Measurements from ENCODE around the gene RSPH6A.

The RSPH6A gene

GRCh38 chr19:45825917-45826893, 11.1 kb upstream of the RSPH6A start:
- no peak for DNase-seq

GRCh38 chr19:45825263-45825605, 10.1 kb upstream of the RSPH6A start:
- no peak for DNase-seq

DNA sequence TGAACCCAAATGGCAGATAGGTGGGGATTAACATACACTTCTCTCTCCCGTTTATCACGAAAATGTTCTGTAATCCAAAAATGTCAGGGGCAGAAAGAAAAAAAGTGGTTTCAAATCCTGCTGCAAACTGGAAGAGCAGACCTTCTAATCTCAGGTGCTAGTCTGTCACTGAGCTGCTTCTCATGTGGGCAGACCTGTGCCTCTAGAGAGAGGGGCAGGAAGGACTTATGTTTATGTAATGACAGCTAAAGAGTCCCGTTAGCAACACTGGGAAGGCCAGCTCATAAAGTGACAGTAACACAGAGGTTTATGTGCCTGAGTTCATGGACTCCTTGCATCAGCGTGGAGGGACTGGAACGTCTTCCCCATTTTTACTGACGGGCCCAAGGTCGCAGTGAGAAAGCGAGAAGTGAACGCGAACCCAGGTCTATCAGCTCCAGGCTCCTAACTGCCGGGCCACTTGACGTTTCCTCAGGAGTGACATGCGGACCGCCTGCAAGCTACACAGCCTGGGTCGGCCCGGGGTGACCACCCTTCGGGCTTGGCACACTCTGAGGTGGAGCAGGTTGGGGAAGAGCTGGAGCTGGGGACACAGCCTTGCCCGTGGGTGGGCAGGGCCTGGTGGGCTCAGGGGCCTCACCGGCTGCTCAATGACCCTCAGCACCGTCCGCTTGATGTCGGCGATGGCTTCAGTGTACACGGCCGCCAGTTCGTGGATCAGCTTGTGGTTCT, 9.6 kb upstream of the RSPH6A start:
- DNase-seq = no peak

- DNase-seq = peak in 23 of 51 donors; percentile 7 to 66 (median 34)
Observed at GRCh38 chr19:45824041-45824471, 8.9 kb upstream of the RSPH6A start.

DNA sequence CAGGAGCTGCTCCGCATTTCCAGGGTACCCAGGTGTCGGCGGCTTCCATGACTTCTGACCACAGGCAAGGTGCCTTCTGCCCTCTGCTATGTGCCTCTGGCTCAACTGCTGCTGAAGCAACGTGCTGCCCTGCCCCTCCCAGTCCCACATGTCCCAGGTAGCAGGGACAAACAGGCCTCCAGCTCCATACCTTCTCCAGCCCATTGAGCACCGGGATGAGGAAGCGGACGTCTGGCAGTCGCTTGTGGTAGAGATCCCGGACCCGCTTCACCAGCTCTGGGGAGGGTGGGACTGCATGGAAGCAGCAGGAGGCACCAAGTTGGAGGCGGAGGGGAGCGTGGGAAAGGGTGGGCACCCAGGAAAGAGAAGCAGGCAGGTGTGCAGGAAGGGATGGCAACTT, 8.1 kb upstream of the RSPH6A start:
- no peak for DNase-seq

GRCh38 chr19:45822716-45823115, 7.6 kb upstream of the RSPH6A start:
- DNase-seq = no peak

GRCh38 chr19:45821570-45821969, 6.5 kb upstream of the RSPH6A start:
- no peak for DNase-seq

DNA sequence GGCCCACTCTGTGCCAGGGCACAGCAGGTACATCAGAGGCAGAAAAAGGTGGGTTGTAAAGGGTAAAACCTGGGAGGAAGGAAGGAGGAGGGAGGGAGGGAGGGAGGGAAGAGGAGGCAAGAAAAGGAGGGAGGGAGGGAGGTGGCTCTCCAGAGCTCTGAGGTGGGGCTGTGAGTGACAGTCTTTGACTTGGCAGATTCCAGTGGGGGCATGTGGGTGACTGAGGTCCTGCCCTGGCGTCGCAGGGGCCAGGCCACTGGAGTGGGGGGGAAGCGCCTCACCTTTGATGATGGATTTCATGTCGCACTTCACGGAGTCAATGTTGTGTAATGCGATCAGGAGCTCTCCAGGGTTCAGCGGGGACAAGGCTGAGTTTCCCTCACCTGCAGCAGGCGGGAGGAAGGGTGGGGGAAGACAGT, 6.0 kb upstream of the RSPH6A start:
- no peak for DNase-seq

DNA sequence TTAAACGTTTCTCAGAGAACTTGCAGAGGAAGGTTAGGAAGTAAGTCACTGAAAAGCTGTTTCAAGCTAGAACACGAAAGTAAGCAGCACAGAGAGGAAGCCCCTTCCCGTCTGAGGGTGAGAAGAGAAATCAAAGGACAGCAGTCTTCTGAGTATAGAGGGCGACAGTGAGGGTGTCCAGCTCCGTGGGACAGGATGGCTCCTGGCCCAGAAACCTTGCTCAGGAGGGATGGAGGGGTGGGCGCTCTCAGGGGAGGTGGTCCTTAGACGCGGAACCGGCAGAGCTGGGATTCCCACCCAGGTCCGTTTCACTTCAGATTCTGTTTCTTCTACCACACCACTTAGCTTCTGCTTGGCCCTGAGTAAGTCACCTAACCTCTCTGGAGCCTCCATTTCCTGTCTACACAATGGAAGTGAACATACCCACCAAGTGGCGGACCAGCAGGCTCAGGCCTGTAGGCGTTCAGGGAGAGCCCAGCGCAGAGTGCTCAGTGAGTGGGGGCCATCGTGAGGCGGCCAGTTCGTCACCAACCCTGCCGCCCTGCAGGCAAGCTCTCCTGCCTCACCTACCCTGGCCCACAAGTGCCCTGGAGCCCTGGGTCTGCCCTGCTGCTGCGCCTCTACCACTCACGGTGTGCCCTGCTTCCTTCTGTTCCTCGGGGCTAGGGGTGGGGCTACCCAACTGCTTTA, 5.5 kb upstream of the RSPH6A start:
- DNase-seq = no peak

GRCh38 chr19:45819769-45820168, 4.7 kb upstream of the RSPH6A start:
- no peak for DNase-seq

DNA sequence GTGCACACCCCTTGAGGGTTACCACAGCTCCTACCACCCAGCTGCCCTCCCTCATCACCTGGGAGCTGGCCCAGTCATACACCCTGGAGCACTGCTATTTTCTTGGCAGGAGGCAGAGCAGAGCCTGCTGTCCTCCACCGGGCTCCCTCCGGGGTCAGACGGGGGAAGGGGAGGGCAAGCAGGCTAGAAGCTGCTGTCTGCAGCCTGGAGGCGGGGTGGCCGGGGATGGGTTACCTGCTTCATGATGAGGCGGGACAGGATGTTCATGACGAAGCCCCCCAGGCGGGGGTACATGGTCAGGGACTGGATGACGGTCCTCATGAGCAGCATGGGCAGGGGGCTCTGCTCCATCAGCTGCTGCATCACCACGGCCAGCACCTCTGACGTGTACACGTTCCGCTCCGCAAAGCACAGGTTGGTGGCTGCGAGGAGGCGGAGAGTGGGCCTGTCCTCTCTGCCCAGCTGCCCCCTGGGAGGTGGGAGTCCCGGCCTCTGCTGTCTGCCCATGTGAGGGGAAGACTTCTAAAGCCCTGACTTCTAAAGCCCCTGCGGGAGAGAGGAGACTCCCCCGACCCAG, 2.7 kb upstream of the RSPH6A start:
- DNase-seq = no peak

- DNase-seq = peak; percentile 10 to 88 (median 72)
Observed at GRCh38 chr19:45817010-45817724, 2.1 kb upstream of the RSPH6A start.

DNA sequence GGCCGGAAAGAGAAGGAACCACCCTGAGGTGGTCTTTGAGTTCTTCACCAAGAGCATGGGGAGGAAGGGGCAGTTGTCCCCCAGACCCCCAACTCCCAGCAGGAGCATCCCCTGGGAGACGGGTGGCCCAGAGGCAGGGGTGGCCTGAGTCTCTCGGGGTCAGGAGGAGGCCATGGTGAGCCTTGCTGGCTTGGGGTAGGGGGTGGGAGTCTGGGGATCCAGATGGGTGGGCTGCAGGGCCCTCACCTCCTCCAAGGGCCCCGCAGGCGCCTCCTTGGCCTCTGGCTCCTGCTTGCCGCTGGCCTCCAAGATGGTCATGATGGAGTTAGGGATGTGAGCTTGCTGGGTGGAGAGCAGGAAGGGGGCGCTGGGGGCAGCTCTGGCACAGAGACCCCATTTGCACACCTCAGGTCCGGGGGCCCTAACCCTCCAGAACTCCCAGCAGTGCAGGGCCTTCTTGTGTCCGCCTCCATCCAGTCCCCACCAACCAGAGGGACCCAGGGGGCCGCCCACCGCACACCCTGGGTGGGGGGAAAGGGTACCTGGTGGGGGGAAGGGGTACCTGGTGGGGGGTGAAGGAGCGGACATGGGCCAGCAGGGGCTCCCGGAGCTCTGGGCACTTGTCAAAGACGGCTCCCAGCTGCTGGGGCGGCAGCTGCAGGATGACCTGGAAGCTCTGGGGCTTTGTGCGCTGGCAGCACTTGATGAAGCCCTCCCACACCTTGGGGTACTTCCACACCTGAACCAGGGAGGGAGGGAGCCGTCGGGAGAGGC, 1.3 kb upstream of the RSPH6A start:
- no peak for DNase-seq

DNA sequence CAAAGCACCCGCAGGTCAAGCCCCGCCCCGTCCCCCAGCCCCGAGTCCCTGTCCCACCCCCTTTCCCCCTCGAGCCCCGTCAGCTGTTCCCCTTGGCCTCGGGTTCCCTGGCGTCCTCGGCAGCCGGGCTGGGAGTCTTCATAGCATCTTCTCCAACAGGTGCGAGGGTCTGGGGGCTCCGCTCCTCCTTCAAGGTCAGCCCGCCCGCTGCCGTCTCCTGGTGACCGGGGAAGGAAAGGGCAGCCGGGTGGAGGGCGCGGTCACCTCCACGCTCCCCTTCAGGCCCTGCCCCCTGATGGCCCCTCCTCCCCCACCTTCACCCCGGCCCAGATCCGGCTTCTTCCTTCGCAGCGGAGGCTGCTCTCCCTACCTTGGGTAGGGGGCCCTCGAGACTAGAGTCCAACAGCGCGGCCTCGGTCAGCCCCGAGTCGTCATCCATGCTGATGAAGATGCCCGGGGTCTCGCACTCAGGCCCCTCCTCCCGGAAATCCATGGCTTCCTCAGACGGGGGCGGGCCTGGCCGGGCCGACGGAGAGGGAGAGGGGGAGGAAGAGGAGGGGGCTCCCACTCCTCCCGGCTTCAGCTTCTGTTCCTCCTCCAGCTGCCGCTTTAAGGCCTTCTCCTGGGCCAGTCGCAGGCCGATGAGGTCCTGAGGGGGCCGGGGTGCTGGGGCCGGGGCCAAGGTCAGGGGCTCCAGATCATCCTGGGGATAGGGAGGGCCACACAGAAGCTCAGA, 541 bp upstream of the RSPH6A start:
- DNase-seq = peak in 6 of 51 donors; percentile 5 to 35 (median 16)

- DNase-seq = no peak
Observed at GRCh38 chr19:45814166-45814780, 835 bp downstream of the RSPH6A start.

DNA sequence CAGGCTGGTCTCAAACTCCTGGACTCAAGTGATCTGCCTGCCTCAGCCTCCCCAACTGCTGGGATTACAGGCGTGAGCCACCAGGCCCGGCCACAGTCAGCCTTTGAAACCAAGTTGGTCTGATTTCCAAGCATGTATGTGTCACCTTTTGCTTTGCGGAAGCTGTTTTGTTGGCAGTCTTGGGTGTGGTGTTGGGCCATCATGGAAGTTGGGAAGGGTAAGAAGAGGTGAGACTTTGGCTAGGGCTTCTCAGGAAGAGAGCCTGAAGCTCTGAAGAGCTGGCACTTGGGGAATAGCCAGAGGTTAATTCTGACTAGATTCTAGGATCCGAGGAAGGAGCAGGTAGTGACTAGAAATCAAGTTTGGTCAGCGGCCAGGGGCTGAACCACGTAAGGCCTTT, 2.8 kb downstream of the RSPH6A start:
- no peak for DNase-seq

- DNase-seq = no peak
Observed at GRCh38 chr19:45809643-45810159, 5.4 kb downstream of the RSPH6A start.

DNA sequence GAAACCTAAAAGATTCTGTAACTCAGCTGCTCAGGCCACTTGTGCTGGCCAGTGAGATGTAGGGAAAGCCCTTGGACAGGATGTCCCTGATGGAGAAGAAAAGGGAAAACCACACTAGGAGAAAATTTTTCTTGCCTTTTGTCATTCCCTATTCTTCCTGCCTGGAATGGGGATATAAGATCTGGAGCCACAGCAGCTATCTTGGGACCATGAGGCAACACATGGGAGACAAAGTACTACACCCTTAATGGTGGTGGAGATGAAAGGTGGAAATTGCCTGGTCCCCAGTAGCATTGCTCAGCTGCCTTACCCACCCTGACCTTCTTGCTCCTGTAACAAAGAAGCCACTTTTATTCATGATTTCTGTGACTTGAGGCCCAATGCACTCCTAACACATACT, 9.4 kb downstream of the RSPH6A start:
- no peak for DNase-seq

GRCh38 chr19:45804959-45805230, 10.2 kb downstream of the RSPH6A start:
- no peak for DNase-seq

Data from hypothalamus (tissue), 51 donors.